H9 (cell line): Measurements from ENCODE around the gene OR6N1. TPM values are rescaled to one million over a fixed set of nuclear protein-coding genes. Genes with fewer than 3 reads are reported as not detected.

Experiments
- DNase-seq: peaks from one replicate; pipeline ENCODE4 v3.0.0-alpha.2; 2017
- H2AFZ ChIP-seq: one replicate; pipeline ENCODE4 v1.6.1; 2013; ENCODE audit warnings: mild to moderate bottlenecking, low read length, control low read depth, moderate library complexity
- H2AK5ac ChIP-seq: 2 replicates; pipeline ENCODE4 v1.6.1; 2013; ENCODE audit warnings: low read length, control low read depth, mixed read lengths; ENCODE audit not compliant: insufficient read length
- H2BK120ac ChIP-seq: one replicate; pipeline ENCODE4 v1.6.1; 2013; ENCODE audit warnings: low read depth, mild to moderate bottlenecking, low read length, control low read depth, inconsistent platforms; ENCODE audit not compliant: poor library complexity, severe bottlenecking
- H2BK12ac ChIP-seq: 2 replicates; pipeline ENCODE4 v1.6.1; 2013; ENCODE audit warnings: low read length, control low read depth, mixed read lengths, low read depth; ENCODE audit not compliant: insufficient read length
- H2BK15ac ChIP-seq: 2 replicates; pipeline ENCODE4 v1.6.1; 2013; ENCODE audit warnings: low read depth, low read length, control low read depth
- H2BK20ac ChIP-seq: one replicate; pipeline ENCODE4 v1.6.1; 2013; ENCODE audit warnings: low read depth, mild to moderate bottlenecking, low read length, control low read depth, inconsistent platforms; ENCODE audit not compliant: poor library complexity, severe bottlenecking
- H2BK5ac ChIP-seq: 2 replicates; pipeline ENCODE4 v1.6.1; 2013; ENCODE audit warnings: low read length, control low read depth, mixed read lengths; ENCODE audit not compliant: insufficient read length
- H3K14ac ChIP-seq: 2 replicates; pipeline ENCODE4 v1.6.1; 2013; ENCODE audit warnings: low read length, control low read depth; ENCODE audit not compliant: insufficient read depth
- H3K18ac ChIP-seq: 2 replicates; pipeline ENCODE4 v1.6.1; 2013; ENCODE audit warnings: low read depth, mild to moderate bottlenecking, mixed read lengths, low read length, control low read depth; ENCODE audit not compliant: insufficient read length
- H3K23ac ChIP-seq: 2 replicates; pipeline ENCODE4 v1.6.1; 2013; ENCODE audit warnings: low read length, control low read depth, mixed read lengths, low read depth; ENCODE audit not compliant: insufficient read length
- H3K23me2 ChIP-seq: 2 replicates; pipeline ENCODE4 v1.6.1; 2013; ENCODE audit warnings: low read depth, mild to moderate bottlenecking, mixed read lengths, low read length, control low read depth; ENCODE audit not compliant: insufficient read length, poor library complexity, severe bottlenecking
- H3K27ac ChIP-seq: 2 replicates; pipeline ENCODE4 v1.5.1; 2013; ENCODE audit warnings: low read length, control low read depth, mixed read lengths, low read depth; ENCODE audit not compliant: insufficient read length
- H3K27me3 ChIP-seq: 2 replicates; pipeline ENCODE4 v1.6.1; 2013; ENCODE audit warnings: low read length, control low read depth, inconsistent platforms; ENCODE audit not compliant: insufficient read depth
- H3K4ac ChIP-seq: 2 replicates; pipeline ENCODE4 v1.6.1; 2013; ENCODE audit warnings: low read depth, mild to moderate bottlenecking, control low read depth, inconsistent platforms, low read length, moderate library complexity
- H3K4me1 ChIP-seq: 2 replicates; pipeline ENCODE4 v1.6.1; 2013; ENCODE audit warnings: low read length, control low read depth, inconsistent platforms; ENCODE audit not compliant: insufficient read depth
- H3K4me2 ChIP-seq: 2 replicates; pipeline ENCODE4 v1.6.1; 2013; ENCODE audit warnings: low read length, control low read depth, mixed read lengths; ENCODE audit not compliant: insufficient read length, insufficient read depth
- H3K56ac ChIP-seq: 2 replicates; pipeline ENCODE4 v1.6.1; 2013; ENCODE audit warnings: low read depth, mild to moderate bottlenecking, mixed read lengths, low read length, control low read depth; ENCODE audit not compliant: insufficient read length
- H3K79me1 ChIP-seq: 2 replicates; pipeline ENCODE4 v1.6.1; 2013; ENCODE audit warnings: low read depth, mild to moderate bottlenecking, moderate library complexity, low read length, control low read depth, inconsistent platforms; ENCODE audit not compliant: insufficient read depth, poor library complexity, severe bottlenecking
- H3K79me2 ChIP-seq: 2 replicates; pipeline ENCODE4 v1.6.1; 2013; ENCODE audit warnings: low read length, control low read depth, inconsistent platforms; ENCODE audit not compliant: insufficient read depth
- H3K9ac ChIP-seq: 2 replicates; pipeline ENCODE4 v1.6.1; 2013; ENCODE audit warnings: low read length, control low read depth, mixed read lengths; ENCODE audit not compliant: insufficient read length; ENCODE audit errors: extremely low read depth
- H3K9me3 ChIP-seq: one replicate; pipeline ENCODE4 v1.6.1; 2013; ENCODE audit warnings: low read depth, low read length, inconsistent platforms; ENCODE audit not compliant: control insufficient read depth
- H3T11ph ChIP-seq: one replicate; pipeline ENCODE4 v1.6.1; 2013; ENCODE audit warnings: mild to moderate bottlenecking, low read length, control low read depth, inconsistent platforms
- H4K20me1 ChIP-seq: one replicate; pipeline ENCODE4 v1.6.1; 2013; ENCODE audit not compliant: control insufficient read depth, insufficient read length, insufficient read depth
- H4K5ac ChIP-seq: 2 replicates; pipeline ENCODE4 v1.6.1; 2013; ENCODE audit warnings: low read depth, mild to moderate bottlenecking, mixed read lengths, low read length, control low read depth; ENCODE audit not compliant: insufficient read length
- H4K8ac ChIP-seq: replicated peaks from 2 replicates; pipeline ENCODE4 v1.6.1; 2013; ENCODE audit warnings: low read length, control low read depth, mixed read lengths, low read depth; ENCODE audit not compliant: insufficient read length
- H4K91ac ChIP-seq: 2 replicates; pipeline ENCODE4 v1.6.1; 2013; ENCODE audit warnings: low read depth, mild to moderate bottlenecking, moderate library complexity, mixed read lengths, low read length, control low read depth; ENCODE audit not compliant: insufficient read length
- H3K27ac Mint-ChIP-seq, 3 experiments: 2 replicates in 2 of 3; 3 replicates in 1 of 3; pipeline ENCODE4 v1.8.0; 2020 to 2021; ENCODE audit warnings: mixed read lengths in 3 of 3, mild to moderate bottlenecking in 1 of 3, moderate library complexity in 1 of 3
- H3K27me3 Mint-ChIP-seq: 2 replicates; pipeline ENCODE4 v1.8.0; 2021; ENCODE audit warnings: low read depth, mild to moderate bottlenecking, moderate library complexity, mixed read lengths
- H3K36me3 Mint-ChIP-seq, 3 experiments: 2 replicates in 2 of 3; 3 replicates in 1 of 3; pipeline ENCODE4 v1.8.0; 2020 to 2021; ENCODE audit warnings: low read depth in 3 of 3, mixed read lengths in 3 of 3; ENCODE audit not compliant: insufficient read depth in 1 of 3
- H3K4me1 Mint-ChIP-seq, 2 experiments: 2 replicates each; pipeline ENCODE4 v1.8.0; 2020; ENCODE audit warnings: mixed read lengths in 2 of 2
- H3K4me3 Mint-ChIP-seq, 2 experiments: 2 replicates in 1 of 2; 3 replicates in 1 of 2; pipeline ENCODE4 v1.8.0; 2020 to 2021; ENCODE audit warnings: mild to moderate bottlenecking in 2 of 2, mixed read lengths in 2 of 2, moderate library complexity in 1 of 2
- H3K9me3 Mint-ChIP-seq, 2 experiments: 2 replicates in 1 of 2; 3 replicates in 1 of 2; pipeline ENCODE4 v1.8.0; 2020; ENCODE audit warnings: mild to moderate bottlenecking in 2 of 2, mixed read lengths in 2 of 2, moderate library complexity in 1 of 2
- WGBS: extraction: QIAGEN DNeasy Blood & Tissue Kit; methylation state at CpG from one replicate; pipeline ENCODE4 v1.1.7; 2013; ENCODE audit warnings: missing lambda C conversion rate, low lambda C conversion rate, mixed read lengths; ENCODE audit not compliant: insufficient read length; ENCODE audit errors: extremely low coverage; 5-methylcytosine and 5-hydroxymethylcytosine counted together
- total RNA-seq: library from RNA; stranded (reverse); gene quantifications from 2 replicates; pipeline ENCODE4 v1.2.1, GENCODE V29; 2021
- TF ChIP-seq, protein P1 (sequence below): fragments of 200-600 bp; sonication (generic); conservative IDR thresholded peaks from 3 replicates; pipeline ENCODE4 v1.8.0; 2021; ENCODE audit warnings: antibody characterized with exemption, mild to moderate bottlenecking

OR6N1 gene
- total RNA-seq, 1 experiment from 2014 or later: not detected

GRCh38 chr1:158813164-158813563 lies 41.2 kb upstream of the OR6N1 start:
- Histone ChIP-seq H2BK12ac (no peak overlapping the region), H3K18ac (no peak overlapping the region), H2AFZ (no peak overlapping the region), H3K27me3 (no peaks in the 10 kb centered on the region), H3K9me3 (no peaks in the 10 kb centered on the region), H3K4ac (no peak overlapping the region), H4K91ac (no peak overlapping the region), H3K56ac (no peak overlapping the region), H3K27ac (no peak overlapping the region), H3T11ph (no peak overlapping the region), H4K8ac (no peak overlapping the region), H3K9ac (no peak overlapping the region), H3K79me1 (no peaks in the 10 kb centered on the region), H3K23me2 (no peaks in the 10 kb centered on the region), H3K23ac (no peak overlapping the region), H3K79me2 (no peaks in the 10 kb centered on the region), H2BK20ac (no peak overlapping the region), H3K4me2 (no peak overlapping the region), H2BK5ac (no peak overlapping the region), H2BK120ac (no peak overlapping the region), H4K20me1 (no peaks in the 10 kb centered on the region), H2AK5ac (no peak overlapping the region), H2BK15ac (no peak overlapping the region), H3K14ac (no peak overlapping the region), H3K4me1 (no peaks in the 10 kb centered on the region), H4K5ac (no peak overlapping the region)
- no peak overlapping the region for H3K4me3 Mint-ChIP-seq
- TF ChIP-seq, protein P1, sequence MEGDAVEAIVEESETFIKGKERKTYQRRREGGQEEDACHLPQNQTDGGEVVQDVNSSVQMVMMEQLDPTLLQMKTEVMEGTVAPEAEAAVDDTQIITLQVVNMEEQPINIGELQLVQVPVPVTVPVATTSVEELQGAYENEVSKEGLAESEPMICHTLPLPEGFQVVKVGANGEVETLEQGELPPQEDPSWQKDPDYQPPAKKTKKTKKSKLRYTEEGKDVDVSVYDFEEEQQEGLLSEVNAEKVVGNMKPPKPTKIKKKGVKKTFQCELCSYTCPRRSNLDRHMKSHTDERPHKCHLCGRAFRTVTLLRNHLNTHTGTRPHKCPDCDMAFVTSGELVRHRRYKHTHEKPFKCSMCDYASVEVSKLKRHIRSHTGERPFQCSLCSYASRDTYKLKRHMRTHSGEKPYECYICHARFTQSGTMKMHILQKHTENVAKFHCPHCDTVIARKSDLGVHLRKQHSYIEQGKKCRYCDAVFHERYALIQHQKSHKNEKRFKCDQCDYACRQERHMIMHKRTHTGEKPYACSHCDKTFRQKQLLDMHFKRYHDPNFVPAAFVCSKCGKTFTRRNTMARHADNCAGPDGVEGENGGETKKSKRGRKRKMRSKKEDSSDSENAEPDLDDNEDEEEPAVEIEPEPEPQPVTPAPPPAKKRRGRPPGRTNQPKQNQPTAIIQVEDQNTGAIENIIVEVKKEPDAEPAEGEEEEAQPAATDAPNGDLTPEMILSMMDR: no peak
- H3K27me3 Mint-ChIP-seq: no peaks in the 10 kb centered on the region
- no peaks in the 10 kb centered on the region for H3K36me3 Mint-ChIP-seq
- H3K27ac Mint-ChIP-seq: no peak overlapping the region
- H3K9me3 Mint-ChIP-seq: no peaks in the 10 kb centered on the region
- no peaks in the 10 kb centered on the region for H3K4me1 Mint-ChIP-seq
- no peak for DNase-seq
- WGBS: no CpG with 5 or more reads among the region's 3 CpGs
